ENCODE results near the gene SAMD4B.
"Not testable (repeated sequence)": the region's sequence is repeated elsewhere in the genome, so short reads cannot be mapped to it uniquely, and the experiment has no call there.

Gene SAMD4B

GRCh38 chr19:39306075-39306474, 36.1 kb upstream of the SAMD4B start:
- DNase-seq (ENCODE audit: low read depth), result no peak
- no peak overlapping the region for H3K4me3 ChIP-seq (replicated peaks; ENCODE audit: low read depth, low read length)
- TF ChIP-seq CTCF (IDR thresholded peaks at IDR 0.05; ENCODE audit: low read length, missing control alignments), result no peak

GRCh38 chr19:39307046-39307821, 35.0 kb upstream of the SAMD4B start:
- DNase-seq (ENCODE audit: low read depth), result no peak
- no peak for TF ChIP-seq CTCF (IDR thresholded peaks at IDR 0.05; ENCODE audit: low read length, missing control alignments)
- no peak overlapping the region for H3K4me3 ChIP-seq (replicated peaks; ENCODE audit: low read depth, low read length)

- TF ChIP-seq CTCF (IDR thresholded peaks at IDR 0.05; ENCODE audit: low read length, missing control alignments), result no peak
- H3K4me3 ChIP-seq (replicated peaks; ENCODE audit: low read depth, low read length), result no peak overlapping the region
- no peak for DNase-seq (ENCODE audit: low read depth)
Observed at GRCh38 chr19:39307822-39308530, 34.2 kb upstream of the SAMD4B start.

- H3K4me3 ChIP-seq (replicated peaks; ENCODE audit: low read depth, low read length), result no peak overlapping the region
- no peak for TF ChIP-seq CTCF (IDR thresholded peaks at IDR 0.05; ENCODE audit: low read length, missing control alignments)
- DNase-seq (ENCODE audit: low read depth), result no peak
Observed at GRCh38 chr19:39308531-39309304, 33.5 kb upstream of the SAMD4B start.

- H3K4me3 ChIP-seq (replicated peaks; ENCODE audit: low read depth, low read length); DNase-seq (ENCODE audit: low read depth): not testable (repeated sequence)
Observed at GRCh38 chr19:39309305-39309670, 32.9 kb upstream of the SAMD4B start.

- no peak for DNase-seq (ENCODE audit: low read depth)
- no peak overlapping the region for H3K4me3 ChIP-seq (replicated peaks; ENCODE audit: low read depth, low read length)
- TF ChIP-seq CTCF (IDR thresholded peaks at IDR 0.05; ENCODE audit: low read length, missing control alignments), result no peak
Observed at GRCh38 chr19:39310558-39311311, 31.5 kb upstream of the SAMD4B start.
